HG03064 (cell line): ENCODE results near the gene NOM1.

Experiments
- ATAC-seq: cut with Tn5 transposase; IDR thresholded peaks from one replicate; pipeline ENCODE4 v1.9.1; 2021; ENCODE audit warnings: low read depth; ENCODE audit not compliant: unreplicated experiment

The NOM1 gene

DNA sequence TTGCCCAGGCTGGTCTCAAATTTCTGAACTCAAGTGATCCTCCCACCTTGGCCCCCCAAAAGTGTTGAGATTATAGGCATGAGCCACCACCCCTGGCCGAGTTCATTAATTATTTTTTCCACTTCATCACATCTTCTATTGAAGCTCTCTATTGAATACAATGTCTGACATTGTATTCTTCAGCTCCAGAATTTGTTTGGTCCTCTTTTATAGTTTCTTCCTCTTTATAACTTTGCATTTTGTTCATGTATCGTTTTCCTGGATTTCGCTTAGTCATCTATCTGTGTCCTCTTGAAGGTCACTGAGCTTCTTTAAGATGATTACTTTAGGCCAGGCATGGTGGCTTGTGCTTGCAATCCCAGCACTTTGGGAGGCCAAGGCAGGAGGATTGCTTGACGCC, 30.2 kb downstream of the NOM1 start:
- ATAC-seq: no peak

DNA sequence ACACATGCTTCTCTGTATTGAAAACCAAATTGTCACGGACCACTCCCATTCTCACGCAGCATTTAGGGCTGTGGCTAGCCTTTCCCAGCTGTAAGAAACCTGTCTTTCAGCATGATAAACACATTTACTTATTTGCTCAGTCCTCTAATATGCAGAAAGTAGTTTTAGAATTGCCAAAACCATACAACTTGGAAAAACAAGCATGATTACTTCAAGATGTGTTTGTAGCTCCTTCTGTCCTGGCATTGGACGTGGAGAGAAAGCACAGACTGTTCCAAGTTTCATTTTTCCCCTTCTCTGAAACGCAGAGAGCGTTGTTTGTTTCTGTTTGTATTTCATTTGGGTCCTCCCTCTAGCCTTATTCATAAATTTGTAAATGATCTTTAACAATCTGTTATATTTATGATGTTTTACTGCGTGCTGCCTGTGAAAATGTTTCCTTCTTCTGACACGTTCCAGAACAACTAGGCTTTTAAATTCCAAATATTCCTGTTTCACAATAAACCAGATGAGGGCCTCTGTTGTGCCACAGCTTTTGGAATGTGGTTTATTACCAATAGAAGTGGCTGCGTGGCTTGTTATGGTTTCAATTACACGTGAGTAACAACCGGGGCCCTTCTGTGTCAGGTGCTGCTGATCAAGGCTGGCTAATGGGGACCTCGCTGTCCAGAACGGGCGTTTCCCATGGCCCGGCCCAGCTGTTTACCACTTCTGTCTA, 34.8 kb downstream of the NOM1 start:
- ATAC-seq: no peak

DNA sequence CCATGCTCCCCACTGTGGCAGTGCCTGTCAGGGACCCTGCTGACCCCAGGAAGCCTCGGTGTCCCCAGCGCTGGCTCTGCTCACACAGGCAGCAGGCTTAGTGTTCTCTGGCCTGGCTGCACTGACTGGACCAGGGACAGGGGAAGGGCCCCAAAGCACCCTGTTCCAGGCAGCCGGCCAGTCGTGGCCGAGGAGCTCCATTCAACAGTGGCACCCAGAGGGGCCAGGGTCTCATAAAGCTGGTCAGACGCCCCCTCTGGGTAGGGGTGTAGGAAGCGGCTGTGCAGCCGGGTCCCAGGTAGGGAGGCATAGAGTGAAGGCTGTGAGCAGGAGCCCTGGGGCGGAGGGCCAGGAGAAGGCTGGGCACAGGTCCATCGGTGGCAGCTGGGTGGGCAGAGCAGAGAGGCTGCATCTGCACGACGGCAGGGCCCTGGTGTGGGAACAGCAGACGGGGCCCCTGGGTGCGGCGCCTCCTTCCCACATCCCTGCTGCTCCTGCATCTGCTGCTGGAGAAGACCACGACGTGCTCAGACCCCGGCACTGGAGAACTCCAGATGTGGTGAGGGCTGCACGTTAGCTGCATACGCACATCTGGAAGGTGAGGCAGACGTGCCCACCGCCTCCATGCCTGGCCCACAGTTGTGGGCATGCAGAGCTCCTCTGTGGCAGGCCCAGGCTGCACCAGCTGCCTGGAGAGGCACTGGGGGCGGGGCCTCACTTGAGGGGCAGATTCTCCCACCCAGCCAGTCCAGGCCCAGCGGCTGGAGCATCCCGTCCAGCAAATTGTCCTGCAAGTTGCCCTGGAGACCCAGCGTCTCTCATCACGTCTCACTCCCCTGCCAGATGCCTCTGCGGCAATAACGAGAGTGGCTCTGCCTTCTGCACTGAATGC, 35.8 kb downstream of the NOM1 start:
- ATAC-seq: no peak

DNA sequence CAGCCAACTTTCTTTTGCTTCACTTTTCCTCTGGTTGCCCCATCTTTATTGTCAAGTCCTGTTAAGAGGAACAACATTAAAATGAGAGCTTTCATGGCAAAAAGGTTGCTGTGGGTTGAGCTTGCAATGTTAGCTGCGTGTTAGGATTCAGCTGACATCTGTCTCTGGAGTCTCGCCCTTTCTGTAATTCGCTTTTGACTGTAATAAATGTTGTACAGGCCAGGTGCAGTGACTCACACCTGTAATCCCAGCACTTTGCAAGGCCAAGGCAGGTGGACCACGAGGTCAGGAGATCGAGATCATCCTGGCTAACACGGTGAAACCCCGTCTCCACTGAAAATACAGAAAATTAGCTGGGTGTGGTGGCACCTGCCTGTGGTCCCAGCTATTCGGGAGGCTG, 36.9 kb downstream of the NOM1 start:
- no peak for ATAC-seq

DNA sequence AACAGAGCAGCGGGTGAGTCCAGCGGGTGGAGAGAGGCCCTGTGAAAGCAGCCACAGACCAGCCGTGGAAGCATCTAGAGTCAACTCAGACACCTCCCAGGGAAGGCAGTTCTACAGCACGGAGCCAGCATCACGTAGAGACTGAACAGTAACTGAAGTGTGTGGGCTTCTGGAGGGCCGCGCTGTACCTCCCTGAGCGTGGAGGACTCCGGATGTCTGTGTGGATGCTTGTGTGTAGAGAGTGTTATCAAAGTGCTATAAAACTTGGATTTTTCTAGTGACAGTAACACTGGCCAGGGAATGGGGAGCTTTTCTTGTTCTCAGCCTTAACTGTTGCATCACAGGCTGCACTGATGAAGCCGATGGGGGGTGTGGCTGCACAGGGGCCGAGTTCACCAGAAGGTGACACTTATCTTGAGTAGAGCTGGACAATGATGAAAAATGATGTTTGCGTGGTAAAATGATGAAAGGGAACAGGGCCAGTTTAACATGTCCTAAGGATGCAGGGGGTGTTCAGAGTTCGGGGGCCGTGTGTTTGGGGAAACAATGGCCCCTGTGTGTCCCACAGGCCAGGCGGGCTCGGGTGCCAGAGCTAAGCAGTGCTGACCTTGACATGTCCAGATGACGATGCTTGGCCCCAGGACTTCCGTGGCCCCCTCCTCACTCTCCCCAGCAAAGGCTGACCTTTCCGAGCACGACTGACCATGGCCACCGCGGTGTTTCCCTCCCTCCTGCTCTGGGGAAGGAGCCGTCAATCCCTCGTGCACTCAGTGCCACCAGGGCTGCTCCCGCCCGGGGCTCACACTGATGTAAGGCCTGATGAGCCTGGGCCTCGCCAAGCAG, 39.1 kb downstream of the NOM1 start:
- no peak for ATAC-seq

DNA sequence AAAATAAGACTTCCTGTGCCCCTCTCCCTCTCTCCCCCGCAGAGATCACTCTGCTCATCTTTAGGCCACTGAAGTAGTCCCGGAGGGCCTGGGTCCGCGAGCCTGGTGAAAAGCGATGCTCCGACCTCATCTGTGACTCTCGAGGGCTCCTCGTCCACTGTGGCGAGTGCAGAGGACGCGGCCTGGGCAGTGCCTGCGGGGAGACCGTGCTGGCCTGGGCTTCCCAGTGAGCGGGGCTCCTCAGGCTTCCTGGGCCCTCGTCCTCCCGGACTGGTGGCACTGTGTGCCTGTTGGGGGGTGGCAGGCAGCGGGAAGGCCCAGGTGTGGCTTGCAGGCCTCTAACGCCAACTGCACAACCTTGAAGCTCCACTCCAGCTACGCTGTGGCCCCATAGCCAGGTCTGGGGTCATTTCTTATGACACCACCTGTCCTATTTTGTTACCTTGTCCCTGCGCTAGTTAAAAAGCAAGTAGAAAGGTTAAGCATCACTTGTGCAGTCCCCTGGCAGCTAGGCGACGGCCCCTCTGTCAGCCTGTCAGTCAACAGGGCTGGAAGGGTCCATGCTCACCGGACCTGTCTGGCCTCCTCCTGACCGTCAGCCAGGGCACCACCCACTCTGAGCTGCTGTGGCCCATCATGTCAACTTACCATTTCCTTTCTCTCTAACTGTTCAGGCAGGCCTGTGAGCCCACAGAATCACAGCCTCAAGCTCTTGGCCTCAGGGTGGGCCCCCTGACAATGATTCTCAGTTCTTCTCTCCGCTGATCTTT, 40.4 kb downstream of the NOM1 start:
- no peak for ATAC-seq

DNA sequence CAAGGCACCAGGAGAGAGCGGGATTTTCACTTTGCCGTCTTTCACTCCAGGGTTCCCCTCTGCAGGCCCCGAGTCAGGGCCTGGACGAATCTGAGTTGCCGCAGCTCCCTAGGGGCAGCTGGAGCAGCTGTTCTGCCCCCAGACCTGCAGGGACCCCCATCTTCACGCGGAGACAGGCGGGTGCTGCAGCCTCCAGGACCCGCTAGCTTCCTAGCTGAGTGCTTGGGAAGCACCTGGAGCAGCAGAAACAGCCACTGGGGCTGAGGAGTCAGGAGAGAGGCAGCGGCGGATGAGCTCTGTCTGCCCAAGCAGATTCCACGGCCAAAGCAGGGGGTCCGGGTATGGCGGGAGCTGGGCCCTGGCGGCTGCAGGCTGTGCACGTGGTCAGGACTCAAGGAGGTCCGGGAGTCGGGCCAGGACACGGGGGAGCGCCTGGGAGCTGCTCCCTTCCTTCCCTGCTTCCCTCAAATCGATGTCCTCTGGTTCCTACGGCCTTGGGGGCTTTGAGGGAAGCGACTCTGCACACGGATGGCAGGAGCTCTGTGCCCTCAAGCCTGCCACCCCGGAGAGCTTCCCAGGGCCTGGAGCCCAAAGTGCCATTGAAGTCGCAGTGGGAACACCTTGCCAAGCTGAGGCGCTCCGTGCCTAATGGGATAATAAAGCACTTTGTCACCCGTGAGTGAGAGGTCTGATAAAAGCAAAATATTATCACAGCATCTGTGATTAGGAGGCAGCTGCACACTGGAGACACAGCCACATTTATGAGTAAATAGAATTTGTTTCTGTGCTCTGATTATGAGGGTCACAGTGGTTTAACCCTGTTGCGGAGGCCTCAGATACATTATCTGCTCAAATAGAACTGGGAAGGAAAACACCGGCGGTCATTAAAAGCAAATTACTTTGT, 43.8 kb downstream of the NOM1 start:
- no peak for ATAC-seq

DNA sequence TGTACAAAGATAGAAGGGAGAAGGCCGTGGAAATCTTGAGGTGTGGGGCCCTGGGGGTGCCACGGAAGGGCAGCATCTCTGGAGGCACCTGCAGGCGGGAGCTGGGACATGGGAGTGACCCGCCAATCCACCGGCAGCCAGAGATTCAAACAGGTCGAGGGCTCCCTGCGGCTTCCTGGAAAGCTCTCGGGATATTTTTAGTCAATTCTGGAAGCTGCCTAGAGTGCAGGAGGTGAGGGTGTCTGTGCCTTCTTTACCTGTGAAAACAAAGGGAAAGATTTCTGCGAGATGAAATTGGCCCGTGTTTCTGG, 44.4 kb downstream of the NOM1 start:
- no peak for ATAC-seq

DNA sequence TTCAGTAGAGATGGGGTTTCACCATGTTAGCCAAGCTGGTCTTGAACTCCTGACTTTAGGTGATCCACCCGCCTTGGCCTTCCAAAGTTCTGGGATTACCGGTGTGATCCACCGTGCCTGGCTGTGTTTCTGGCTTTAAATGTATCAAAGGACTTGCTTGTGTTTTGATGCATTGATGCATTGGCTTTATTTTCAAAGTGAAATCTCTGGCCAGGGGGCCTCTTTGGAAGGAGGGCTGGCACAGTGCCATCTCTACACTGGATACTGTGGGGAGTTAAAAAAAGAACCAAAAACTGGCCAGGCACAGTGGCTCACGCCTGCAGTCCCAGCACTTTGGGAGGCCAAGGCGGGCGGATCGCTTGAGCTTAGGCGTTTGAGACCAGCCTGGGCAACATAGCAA, 44.9 kb downstream of the NOM1 start:
- ATAC-seq: no peak

DNA sequence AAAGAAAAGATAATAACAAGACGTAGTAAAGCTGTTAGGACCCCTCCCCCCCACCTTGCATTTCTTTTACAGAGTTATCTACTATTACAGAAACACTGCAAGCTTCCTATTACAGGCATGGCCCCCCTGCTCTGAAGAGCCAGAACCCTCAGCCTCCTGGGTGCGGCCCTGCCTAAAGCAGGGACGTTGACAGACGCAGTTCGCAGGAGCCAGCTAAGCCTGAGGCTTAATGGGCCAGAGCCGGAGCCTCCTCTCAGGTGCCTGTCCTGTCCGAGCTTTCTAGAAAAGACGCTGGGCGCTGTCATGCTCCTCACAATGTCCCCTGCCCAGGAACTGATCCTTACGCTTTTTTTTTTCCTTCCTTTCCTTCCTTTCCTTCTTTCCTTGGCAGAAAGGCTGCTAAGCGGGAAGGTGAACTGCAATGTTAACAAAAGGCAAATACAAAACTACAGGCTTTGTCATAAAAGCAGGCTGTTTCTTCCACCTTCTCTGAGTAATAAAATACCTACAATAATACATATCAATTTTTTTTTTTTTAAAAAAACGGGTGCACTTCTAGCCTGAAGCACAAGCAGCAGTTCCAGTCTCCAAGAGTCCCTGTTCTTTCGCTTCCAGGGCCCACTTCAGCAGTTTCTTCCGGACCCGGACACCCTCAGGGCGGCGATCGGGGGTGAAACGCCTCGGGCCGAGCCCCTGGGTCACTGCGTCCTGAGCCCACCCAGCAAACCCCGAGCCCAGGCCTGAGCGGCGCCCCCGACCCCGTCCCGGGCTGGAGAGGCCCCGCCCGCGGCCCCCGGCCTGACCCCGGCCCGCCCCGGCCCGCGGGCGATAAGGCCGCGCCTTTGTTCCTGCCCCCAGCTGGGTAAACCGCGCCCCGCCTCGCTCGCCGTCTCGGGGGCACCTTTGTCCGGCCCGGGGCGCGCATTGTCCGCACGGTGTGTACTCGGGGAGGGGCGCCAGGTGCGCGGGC, 49.8 kb downstream of the NOM1 start:
- ATAC-seq: no peak

DNA sequence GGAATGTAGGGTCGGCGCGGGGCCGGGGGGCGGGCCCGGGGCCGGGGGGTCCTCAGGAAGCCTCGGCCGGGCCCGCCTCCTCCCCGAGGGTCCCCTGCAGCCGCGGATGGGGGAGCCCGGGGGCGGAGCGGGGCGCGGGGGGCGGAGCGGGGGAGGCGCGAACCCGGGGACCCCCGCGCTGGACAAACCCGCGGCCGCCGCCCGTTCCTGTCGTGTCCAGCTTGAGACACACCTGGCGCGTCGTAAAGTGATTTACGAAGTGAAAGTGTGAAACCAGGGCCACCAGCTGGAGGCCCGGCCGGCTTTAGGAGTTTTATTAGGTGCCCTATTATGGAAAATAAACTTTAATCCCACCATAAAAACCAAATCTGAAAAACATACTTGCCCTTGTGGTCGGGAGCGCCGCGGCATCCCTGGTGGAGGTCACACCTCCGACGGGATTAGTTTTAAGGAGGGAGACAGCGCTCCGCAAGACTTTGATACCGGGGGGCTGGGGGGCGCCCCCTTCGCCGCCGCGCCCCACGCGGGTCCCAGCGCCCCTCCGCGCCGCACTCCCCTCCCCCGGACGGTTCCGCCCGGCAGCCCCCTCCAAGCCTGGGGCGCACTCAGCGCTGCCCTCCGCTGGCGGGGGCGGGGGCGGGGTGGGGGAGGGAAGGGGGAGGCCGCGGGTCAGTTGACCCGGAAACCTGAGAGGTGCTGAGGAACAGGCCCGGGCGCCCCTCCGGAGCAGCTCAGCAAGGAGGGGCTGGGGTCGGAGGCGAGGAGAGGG, 50.6 kb downstream of the NOM1 start:
- no peak for ATAC-seq

DNA sequence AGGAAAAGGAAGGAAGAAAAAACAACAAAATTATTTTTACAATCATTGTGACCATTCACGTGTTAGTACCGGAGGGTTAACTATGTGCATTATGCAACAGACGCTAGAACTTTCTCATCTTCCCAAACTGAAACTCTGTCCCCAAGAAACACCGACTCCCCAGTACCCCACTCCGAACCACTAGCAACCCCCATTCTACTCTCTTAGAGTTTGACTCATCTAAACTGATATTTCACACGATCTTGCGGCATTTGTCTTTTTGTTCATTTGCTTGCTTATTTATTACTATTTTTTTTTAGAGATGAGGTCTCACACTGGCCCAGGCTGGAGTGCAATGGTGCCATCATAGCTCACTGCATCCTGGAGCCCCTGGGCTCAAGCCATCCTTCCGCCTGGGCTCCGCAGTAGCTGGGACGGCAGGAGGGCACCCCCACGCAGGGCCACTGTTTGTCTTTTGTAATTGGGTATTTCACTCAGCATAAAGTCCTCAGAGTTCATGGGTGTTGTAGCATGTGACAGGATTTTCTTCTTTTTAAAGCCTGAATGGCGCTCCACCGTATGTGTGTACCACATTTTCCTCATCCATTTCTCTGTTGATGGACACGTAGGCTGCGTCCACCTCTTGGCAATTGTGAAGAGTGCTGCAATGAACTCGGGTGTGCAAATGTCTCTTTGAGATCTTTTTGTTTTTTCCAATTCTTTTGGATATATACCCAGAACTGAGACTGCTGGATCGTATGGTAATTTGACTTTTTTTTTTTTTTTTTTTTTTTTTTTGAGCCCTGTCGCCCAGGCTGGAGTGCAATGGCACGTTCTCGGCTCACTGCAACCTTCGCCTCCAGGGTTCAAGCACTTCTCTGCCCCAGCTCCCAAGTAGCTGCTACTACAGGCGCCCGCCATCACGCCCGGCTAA, 51.5 kb downstream of the NOM1 start:
- no peak for ATAC-seq

DNA sequence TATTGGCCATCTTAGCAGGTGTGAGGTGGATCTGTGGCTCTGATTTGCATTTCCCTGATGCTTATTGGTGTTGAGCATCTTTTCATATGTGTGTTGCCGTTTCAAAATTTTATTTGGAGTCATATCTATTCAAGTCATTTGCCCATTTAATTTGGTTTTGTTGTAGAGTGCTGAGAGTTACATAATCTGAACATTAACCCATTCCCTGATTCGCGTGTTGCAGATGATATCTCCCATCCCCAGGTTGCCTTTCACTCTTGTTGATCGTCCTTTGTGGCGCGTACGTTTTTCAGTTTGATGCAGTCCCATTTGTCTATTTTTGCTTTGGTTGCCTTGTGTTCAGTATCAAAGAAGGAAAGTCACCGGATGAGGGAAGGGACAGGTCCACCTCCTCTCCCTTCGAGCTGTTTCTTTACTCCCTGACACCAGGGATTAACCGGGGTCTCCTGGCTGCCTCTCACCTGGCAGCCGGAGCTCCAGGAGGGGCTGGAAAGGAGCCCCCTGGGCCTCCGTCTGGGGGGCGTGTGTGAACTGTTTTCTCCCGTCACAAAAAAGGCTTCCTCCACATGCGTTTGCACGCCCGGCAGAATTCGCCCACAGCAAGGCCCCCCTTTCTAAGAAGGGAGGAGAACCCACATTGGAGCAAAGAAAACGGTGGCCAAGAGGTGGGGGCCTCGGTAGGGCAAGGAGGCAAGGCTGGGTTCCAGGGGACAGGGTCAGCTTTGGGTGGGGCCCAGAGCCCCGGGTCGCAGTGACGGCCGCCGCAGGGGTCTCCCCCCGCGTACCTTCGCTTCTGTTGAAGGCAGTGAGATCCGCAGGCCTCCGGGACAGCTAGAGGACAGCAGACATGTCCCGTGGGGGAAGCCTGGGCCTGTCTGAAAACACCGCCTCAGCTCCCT, 52.7 kb downstream of the NOM1 start:
- ATAC-seq: no peak

DNA sequence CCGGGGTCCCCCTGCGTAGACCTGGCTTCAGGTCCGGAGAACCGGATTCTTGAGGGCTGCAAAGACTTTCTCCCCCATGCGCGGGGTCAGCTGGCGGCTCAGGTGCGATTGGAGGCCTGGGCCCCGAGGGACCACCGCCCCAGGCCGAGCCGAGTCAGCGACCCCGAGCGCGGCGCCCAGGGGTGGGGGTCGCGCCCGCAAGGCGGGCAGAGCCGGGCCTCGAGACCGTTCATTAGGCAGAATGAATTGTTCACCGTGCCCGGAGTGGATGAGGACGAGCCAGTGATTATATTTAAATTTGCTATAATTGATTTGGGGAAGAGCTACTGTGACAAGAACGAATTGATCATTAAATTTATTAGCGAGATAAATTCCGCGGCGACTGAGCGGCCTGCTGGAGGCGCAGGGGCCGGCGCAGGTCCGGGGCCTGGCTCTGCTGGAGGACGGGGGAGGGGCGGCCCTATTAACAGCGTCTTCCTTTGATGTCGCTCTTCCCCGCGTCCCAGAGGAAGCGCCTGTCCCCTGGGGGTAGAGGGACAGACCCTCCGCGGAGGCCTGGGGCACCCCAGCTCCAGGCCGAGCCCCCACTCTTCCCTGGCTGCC, 53.4 kb downstream of the NOM1 start:
- no peak for ATAC-seq

DNA sequence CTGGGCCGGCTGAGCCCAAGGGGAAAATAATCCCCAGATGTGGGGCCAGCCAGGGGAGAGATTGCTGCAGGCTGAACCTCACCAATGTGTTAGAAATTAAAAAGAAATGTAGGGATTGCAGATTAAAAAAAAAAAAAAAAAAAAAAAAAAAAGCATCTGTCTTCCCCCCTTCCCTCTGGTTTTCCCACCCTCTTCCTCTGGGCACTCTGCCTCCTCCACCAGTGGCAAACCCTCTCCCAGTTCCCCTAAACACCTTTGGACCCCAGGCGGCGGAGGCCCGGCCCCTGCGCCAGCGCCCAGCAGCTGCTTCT, 53.9 kb downstream of the NOM1 start:
- no peak for ATAC-seq
